Lower lobe of right lung (tissue), 2 donors: ENCODE data around the gene CLCN1. TPM values are rescaled to one million over a fixed set of nuclear protein-coding genes. Genes with fewer than 3 reads are reported as not detected.
"Not testable (repeated sequence)": the region's sequence is repeated elsewhere in the genome, so short reads cannot be mapped to it uniquely, and the experiment has no call there.

Experiments
- ATAC-seq, 2 donors: fragments of 200-7000 bp; cut with Tn5 transposase; one replicate each; pipeline ENCODE4 v1.9.1; 2020 to 2022; ENCODE audit warnings: mild to moderate bottlenecking in 2 of 2, moderate library complexity in 2 of 2
- DNase-seq: peaks from one replicate; pipeline ENCODE4 v3.0.0-alpha.2; 2020
- H3K27ac ChIP-seq: fragments of 200-600 bp; one replicate; pipeline ENCODE4 v1.8.0; 2022
- H3K27me3 ChIP-seq: fragments of 200-600 bp; one replicate; pipeline ENCODE4 v1.8.0; 2022; ENCODE audit warnings: low read depth
- H3K36me3 ChIP-seq: fragments of 200-600 bp; one replicate; pipeline ENCODE4 v1.8.0; 2022; ENCODE audit warnings: mild to moderate bottlenecking
- H3K4me1 ChIP-seq: fragments of 200-600 bp; one replicate; pipeline ENCODE4 v1.8.0; 2022
- H3K4me3 ChIP-seq: fragments of 200-600 bp; one replicate; pipeline ENCODE4 v1.8.0; 2022; ENCODE audit warnings: mild to moderate bottlenecking
- H3K9me3 ChIP-seq: fragments of 200-600 bp; one replicate; pipeline ENCODE4 v1.8.0; 2022
- intact Hi-C: fragments of 100-400 bp; cut with DNase I; formaldehyde crosslinking; loops from one replicate; pipeline ENCODE4 v1.11.0; 2022
- total RNA-seq: library from RNA; stranded (reverse); fragmentation: NEBNext Ultra II Directional; extraction: Animal tissue kit (Norgen Biotek cat#: 25700); gene quantifications from one replicate; pipeline ENCODE4 v1.2.1, GENCODE V29; 2021
- TF ChIP-seq, protein P1 (sequence below): fragments of 200-600 bp; IDR thresholded peaks from one replicate; pipeline ENCODE4 v1.8.0; 2022; ENCODE audit warnings: antibody characterized with exemption, mild to moderate bottlenecking
- donor health status: DM: no; HTN: yes; CAD: no; lungs with severe emphysema.

Gene CLCN1
- total RNA-seq, 1 donor from 2014 or later: not detected

GRCh38 chr7:143287935-143288826 lies 27.7 kb upstream of the CLCN1 start, which contains the start of gene CASP2:
Gene CASP2, plus strand, starts transcription at chr7:143288351. Its CDS starts 105 bp downstream, at chr7:143288456.
- peak; percentile 98 for DNase-seq
- H3K27ac ChIP-seq: peak within 1 kb of the TSS; percentile 93
- H3K4me1 ChIP-seq: peaks cover 35% of the 10 kb centered on the region
- ATAC-seq: peak; percentile 97 to 98
- no peaks in the 10 kb centered on the region for H3K27me3 ChIP-seq
- H3K4me3 ChIP-seq: peak within 1 kb of the TSS; percentile 99
- intact Hi-C loops: no loop called here
- H3K9me3 ChIP-seq: no peaks in the 10 kb centered on the region
- peaks cover 21% of the 10 kb centered on the region for H3K36me3 ChIP-seq
- TF ChIP-seq, protein P1, sequence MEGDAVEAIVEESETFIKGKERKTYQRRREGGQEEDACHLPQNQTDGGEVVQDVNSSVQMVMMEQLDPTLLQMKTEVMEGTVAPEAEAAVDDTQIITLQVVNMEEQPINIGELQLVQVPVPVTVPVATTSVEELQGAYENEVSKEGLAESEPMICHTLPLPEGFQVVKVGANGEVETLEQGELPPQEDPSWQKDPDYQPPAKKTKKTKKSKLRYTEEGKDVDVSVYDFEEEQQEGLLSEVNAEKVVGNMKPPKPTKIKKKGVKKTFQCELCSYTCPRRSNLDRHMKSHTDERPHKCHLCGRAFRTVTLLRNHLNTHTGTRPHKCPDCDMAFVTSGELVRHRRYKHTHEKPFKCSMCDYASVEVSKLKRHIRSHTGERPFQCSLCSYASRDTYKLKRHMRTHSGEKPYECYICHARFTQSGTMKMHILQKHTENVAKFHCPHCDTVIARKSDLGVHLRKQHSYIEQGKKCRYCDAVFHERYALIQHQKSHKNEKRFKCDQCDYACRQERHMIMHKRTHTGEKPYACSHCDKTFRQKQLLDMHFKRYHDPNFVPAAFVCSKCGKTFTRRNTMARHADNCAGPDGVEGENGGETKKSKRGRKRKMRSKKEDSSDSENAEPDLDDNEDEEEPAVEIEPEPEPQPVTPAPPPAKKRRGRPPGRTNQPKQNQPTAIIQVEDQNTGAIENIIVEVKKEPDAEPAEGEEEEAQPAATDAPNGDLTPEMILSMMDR: peak; percentile 54

DNA sequence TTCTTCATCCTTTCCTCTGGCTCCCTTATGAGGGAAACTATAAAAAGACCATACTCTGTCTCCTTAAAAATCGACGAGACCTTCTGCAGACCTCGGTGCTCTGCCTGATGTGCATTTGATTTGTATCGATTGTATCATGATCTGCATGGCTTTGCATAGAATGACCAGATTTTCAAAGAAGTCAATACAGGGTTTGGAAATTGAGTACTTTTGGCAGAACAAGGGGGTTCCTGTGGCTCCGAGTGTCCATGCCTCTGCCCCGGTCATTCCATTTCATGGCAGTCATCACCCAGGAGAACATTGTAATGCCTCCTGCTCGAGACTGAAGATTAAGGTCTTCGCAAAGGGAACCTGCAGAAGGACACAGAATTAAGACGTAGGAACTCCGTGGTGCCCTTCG lies 27.1 kb upstream of the CLCN1 start:
- Histone ChIP-seq H3K27me3 (no peaks in the 10 kb centered on the region), H3K27ac (peak overlapping the region; percentile 93), H3K4me1 (peaks cover 35% of the 10 kb centered on the region), H3K4me3 (peak overlapping the region; percentile 99), H3K36me3 (peaks cover 27% of the 10 kb centered on the region), H3K9me3 (no peaks in the 10 kb centered on the region)
- DNase-seq (no peak), ATAC-seq (no peak)
- intact Hi-C loops: no loop called here
- TF ChIP-seq, protein P1: no peak

- Histone ChIP-seq H3K4me1 (peaks cover 35% of the 10 kb centered on the region), H3K27me3 (no peaks in the 10 kb centered on the region), H3K27ac (peak overlapping the region; percentile 93), H3K4me3 (peak overlapping the region; percentile 99), H3K9me3 (no peaks in the 10 kb centered on the region), H3K36me3 (peaks cover 33% of the 10 kb centered on the region)
- DNase-seq: no peak
- no peak for ATAC-seq
- intact Hi-C loops: no loop called here
- TF ChIP-seq, protein P1: no peak
These were observed 26.5 kb upstream of the CLCN1 start for GRCh38 chr7:143289421-143289820.

DNA sequence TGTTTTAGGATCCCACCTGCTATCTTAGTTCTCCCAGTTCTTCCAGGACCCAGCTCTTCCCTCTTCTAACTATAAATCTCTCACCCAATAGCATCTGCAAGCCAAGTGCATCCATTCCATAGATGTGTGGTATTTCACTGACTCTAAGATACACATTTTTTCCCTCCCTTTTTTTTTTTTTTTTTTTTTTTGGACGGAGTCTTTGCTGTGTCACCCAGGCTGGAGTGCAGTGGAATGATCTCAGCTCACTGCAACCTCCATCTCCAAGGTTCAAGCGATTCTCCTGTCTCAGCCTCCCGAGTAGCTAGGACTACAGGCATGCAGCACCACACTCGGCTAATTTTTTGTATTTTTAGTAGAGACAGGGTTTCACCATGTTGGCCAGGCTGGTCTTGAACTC lies 26.0 kb upstream of the CLCN1 start:
- H3K9me3 ChIP-seq, ATAC-seq, intact Hi-C loops, H3K27me3 ChIP-seq, H3K27ac ChIP-seq, DNase-seq: not testable (repeated sequence)
- H3K4me1 ChIP-seq: peaks cover 35% of the 10 kb centered on the region
- H3K4me3 ChIP-seq: peak overlapping the region; percentile 99
- H3K36me3 ChIP-seq: peaks cover 38% of the 10 kb centered on the region

DNA sequence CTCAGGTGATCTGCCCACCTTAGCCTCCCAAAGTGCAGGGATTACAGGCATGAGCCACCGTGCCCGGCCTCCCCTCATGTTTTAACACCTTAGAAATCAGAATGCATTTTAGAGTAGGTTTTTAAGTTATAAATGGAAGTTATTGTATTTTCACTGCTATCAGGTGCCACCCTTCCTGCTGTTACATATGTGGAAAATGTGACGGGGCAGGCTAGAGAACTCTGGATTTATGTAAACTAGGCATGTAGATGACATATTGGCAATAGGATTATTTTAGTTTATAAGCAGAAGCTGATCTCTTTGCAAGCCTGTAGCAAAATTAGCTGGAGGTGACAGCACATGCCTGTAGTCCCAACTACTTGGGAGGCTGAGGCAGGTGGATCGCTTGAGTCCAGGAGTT lies 25.6 kb upstream of the CLCN1 start:
- intact Hi-C loops: no loop called here
- Histone ChIP-seq H3K27me3 (no peaks in the 10 kb centered on the region), H3K36me3 (peaks cover 42% of the 10 kb centered on the region), H3K9me3 (no peaks in the 10 kb centered on the region), H3K4me1 (peaks cover 35% of the 10 kb centered on the region), H3K4me3 (peak overlapping the region; percentile 99), H3K27ac (no peak overlapping the region)
- TF ChIP-seq, protein P1: no peak
- ATAC-seq (no peak), DNase-seq (no peak)

- Histone ChIP-seq H3K9me3 (no peaks in the 10 kb centered on the region), H3K27me3 (no peaks in the 10 kb centered on the region), H3K4me1 (peaks cover 29% of the 10 kb centered on the region), H3K4me3 (no peak overlapping the region), H3K27ac (no peak overlapping the region), H3K36me3 (peaks cover 68% of the 10 kb centered on the region)
- DNase-seq: no peak
- TF ChIP-seq, protein P1: no peak
- intact Hi-C loops: no loop called here
- no peak for ATAC-seq
These were observed 23.0 kb upstream of the CLCN1 start for GRCh38 chr7:143292876-143293275.
